Large intestine (tissue), 3 donors: ENCODE measurements around the gene CTNNBIP1. TPM values are rescaled to one million over a fixed set of nuclear protein-coding genes. Genes with fewer than 3 reads are reported as not detected.
A peak's percentile ranks its signal among the peaks of the same experiment; 100 is the strongest.

Experiments used
- DNase-seq, 2 donors: peaks; one replicate each; pipeline versions ENCODE4 v3.0.0 to v3.0.0-alpha.2; 2013
- H3K27ac ChIP-seq: one replicate; pipeline ENCODE4 v1.5.1; 2013; ENCODE audit warnings: low read length
- H3K27me3 ChIP-seq: 2 replicates; pipeline ENCODE4 v1.6.1; 2013; ENCODE audit warnings: low read length; ENCODE audit not compliant: control insufficient read depth, insufficient read depth
- H3K36me3 ChIP-seq: 2 replicates; pipeline ENCODE4 v1.6.1; 2013; ENCODE audit warnings: low read length; ENCODE audit not compliant: control insufficient read depth, insufficient read depth
- H3K4me1 ChIP-seq: one replicate; pipeline ENCODE4 v1.6.1; 2013; ENCODE audit warnings: low read length; ENCODE audit not compliant: control insufficient read depth, insufficient read depth
- H3K4me3 ChIP-seq: one replicate; pipeline ENCODE4 v1.5.1; 2013; ENCODE audit warnings: low read length
- H3K9me3 ChIP-seq: one replicate; pipeline ENCODE4 v1.6.1; 2013; ENCODE audit warnings: mild to moderate bottlenecking, low read depth, low read length, moderate library complexity; ENCODE audit not compliant: control insufficient read depth
- whole genome bisulfite sequencing: methylation state at CpG from one replicate; pipeline ENCODE4 v1.1.5; 2013; ENCODE audit warnings: low lambda C conversion rate; ENCODE audit not compliant: insufficient coverage; 5-methylcytosine and 5-hydroxymethylcytosine counted together
- polyA plus RNA-seq: library from polyadenylated mRNA; unstranded; fragments of 120-200 nt; gene quantifications from one replicate; pipeline ENCODE4 v1.2.1, GENCODE V29; 2013

The CTNNBIP1 gene
- polyA plus RNA-seq, 1 donor, result 21.6 TPM

- H3K4me3 ChIP-seq, result no peak overlapping the region
- H3K9me3 ChIP-seq, result no peaks in the 10 kb centered on the region
- peaks cover 32% of the 10 kb centered on the region for H3K36me3 ChIP-seq
- no peaks in the 10 kb centered on the region for H3K27me3 ChIP-seq
- no CpG with 5 or more reads among the region's 9 CpGs for WGBS
- no peak overlapping the region for H3K27ac ChIP-seq
- peaks cover 12% of the 10 kb centered on the region for H3K4me1 ChIP-seq
- DNase-seq, result no peak
Observed at GRCh38 chr1:9871021-9871420, 39.0 kb downstream of the CTNNBIP1 start.

- no CpG with 5 or more reads among the region's 4 CpGs for WGBS
- H3K4me3 ChIP-seq, result no peak overlapping the region
- H3K9me3 ChIP-seq, result no peaks in the 10 kb centered on the region
- no peak for DNase-seq
- no peak overlapping the region for H3K27ac ChIP-seq
- H3K27me3 ChIP-seq, result no peaks in the 10 kb centered on the region
- H3K4me1 ChIP-seq, result peaks cover 12% of the 10 kb centered on the region
- peaks cover 34% of the 10 kb centered on the region for H3K36me3 ChIP-seq
Observed at GRCh38 chr1:9870572-9870971, 39.5 kb downstream of the CTNNBIP1 start.

GRCh38 chr1:9869831-9870251 lies 40.2 kb downstream of the CTNNBIP1 start:
- Histone ChIP-seq H3K27me3 (no peaks in the 10 kb centered on the region), H3K4me3 (no peak overlapping the region), H3K36me3 (peaks cover 34% of the 10 kb centered on the region), H3K27ac (no peak overlapping the region), H3K9me3 (no peaks in the 10 kb centered on the region), H3K4me1 (peaks cover 8% of the 10 kb centered on the region)
- DNase-seq, result no peak
- no CpG with 5 or more reads among the region's 13 CpGs for whole genome bisulfite sequencing

- H3K27me3 ChIP-seq, result no peaks in the 10 kb centered on the region
- no CpG with 5 or more reads among the region's 3 CpGs for WGBS
- peaks cover 35% of the 10 kb centered on the region for H3K36me3 ChIP-seq
Observed at GRCh38 chr1:9868244-9868590, 41.9 kb downstream of the CTNNBIP1 start.

GRCh38 chr1:9867408-9868243 lies 42.4 kb downstream of the CTNNBIP1 start:
- H3K4me3 ChIP-seq, result no peak overlapping the region

More at GRCh38 chr1:9868244-9868590, 41.9 kb downstream of the CTNNBIP1 start:
- H3K4me3 ChIP-seq, result no peak overlapping the region
- no peak overlapping the region for H3K27ac ChIP-seq
- DNase-seq, result no peak
- H3K9me3 ChIP-seq, result no peaks in the 10 kb centered on the region
- H3K4me1 ChIP-seq, result peaks cover 3% of the 10 kb centered on the region

GRCh38 chr1:9866836-9867235 lies 43.2 kb downstream of the CTNNBIP1 start:
- no CpG with 5 or more reads among the region's 6 CpGs for WGBS
- H3K36me3 ChIP-seq, result peaks cover 37% of the 10 kb centered on the region
- no peaks in the 10 kb centered on the region for H3K27me3 ChIP-seq
- H3K9me3 ChIP-seq, result no peaks in the 10 kb centered on the region
- no peak overlapping the region for H3K4me3 ChIP-seq
- peaks cover 2% of the 10 kb centered on the region for H3K4me1 ChIP-seq
- no peak overlapping the region for H3K27ac ChIP-seq
- DNase-seq, result no peak

More at GRCh38 chr1:9867408-9868243, 42.4 kb downstream of the CTNNBIP1 start:
- peaks cover 2% of the 10 kb centered on the region for H3K4me1 ChIP-seq
- H3K36me3 ChIP-seq, result peaks cover 35% of the 10 kb centered on the region
- no peaks in the 10 kb centered on the region for H3K9me3 ChIP-seq
- H3K27me3 ChIP-seq, result no peaks in the 10 kb centered on the region
- no peak overlapping the region for H3K27ac ChIP-seq
- no CpG with 5 or more reads among the region's 15 CpGs for WGBS
- peak; percentile 53 to 63 for DNase-seq

- H3K36me3 ChIP-seq, result peaks cover 28% of the 10 kb centered on the region
- no peak for DNase-seq
- H3K4me1 ChIP-seq, result peaks cover 2% of the 10 kb centered on the region
- no peaks in the 10 kb centered on the region for H3K9me3 ChIP-seq
- H3K27me3 ChIP-seq, result no peaks in the 10 kb centered on the region
- H3K4me3 ChIP-seq, result no peak overlapping the region
- WGBS, result no CpG with 5 or more reads among the region's 2 CpGs
- H3K27ac ChIP-seq, result no peak overlapping the region
Observed at GRCh38 chr1:9865724-9866123, 44.3 kb downstream of the CTNNBIP1 start.

GRCh38 chr1:9863371-9863770 lies 46.7 kb downstream of the CTNNBIP1 start:
- Histone ChIP-seq H3K36me3 (peaks cover 17% of the 10 kb centered on the region), H3K27ac (no peak overlapping the region), H3K4me3 (no peak overlapping the region), H3K9me3 (no peaks in the 10 kb centered on the region), H3K4me1 (peaks cover 2% of the 10 kb centered on the region), H3K27me3 (no peaks in the 10 kb centered on the region)
- no CpG with 5 or more reads among the region's 10 CpGs for WGBS
- no peak for DNase-seq

- no peaks in the 10 kb centered on the region for H3K27me3 ChIP-seq
- no peaks in the 10 kb centered on the region for H3K4me1 ChIP-seq
- DNase-seq, result no peak
- peaks cover 18% of the 10 kb centered on the region for H3K36me3 ChIP-seq
- no peak overlapping the region for H3K27ac ChIP-seq
- WGBS, result no CpG with 5 or more reads among the region's 8 CpGs
- no peaks in the 10 kb centered on the region for H3K9me3 ChIP-seq
- no peak overlapping the region for H3K4me3 ChIP-seq
Observed at GRCh38 chr1:9861360-9861759, 48.7 kb downstream of the CTNNBIP1 start.

- H3K4me3 ChIP-seq, result no peak overlapping the region
- no peaks in the 10 kb centered on the region for H3K9me3 ChIP-seq
- H3K4me1 ChIP-seq, result no peaks in the 10 kb centered on the region
- WGBS, result no CpG with 5 or more reads among the region's 5 CpGs
- H3K27me3 ChIP-seq, result no peaks in the 10 kb centered on the region
- DNase-seq, result no peak
- peaks cover 14% of the 10 kb centered on the region for H3K36me3 ChIP-seq
- no peak overlapping the region for H3K27ac ChIP-seq
Observed at GRCh38 chr1:9860887-9861286, 49.2 kb downstream of the CTNNBIP1 start.
